ENCODE data around the gene GGT6. TPM values are rescaled to one million over a fixed set of nuclear protein-coding genes. Genes with fewer than 3 reads are reported as not detected.

The GGT6 gene
- total RNA-seq, 4 donors from 2014 or later = 64.6 to 187 (median 134) TPM

GRCh38 chr17:4525691-4526397 is 34.5 kb downstream of the GGT6 start:
- H3K4me3 ChIP-seq = no peak overlapping the region
- H3K27me3 ChIP-seq = no peaks in the 10 kb centered on the region
- 85% methylated on average over 11 of the region's 11 CpGs for WGBS
- H3K9me3 ChIP-seq = no peaks in the 10 kb centered on the region
- DNase-seq (ENCODE audit: low spot score in 2 of 2) = no peak
- TF ChIP-seq CTCF (IDR thresholded peaks at IDR 0.05) (no peak), EP300 (IDR thresholded peaks at IDR 0.05) (no peak), POLR2AphosphoS5 (IDR thresholded peaks at IDR 0.05) (no peak), POLR2A (IDR thresholded peaks at IDR 0.05) (no peak)
- no peak overlapping the region for H3K27ac ChIP-seq
- peaks cover 3% of the 10 kb centered on the region for H3K4me1 ChIP-seq
- H3K36me3 ChIP-seq = no peaks in the 10 kb centered on the region

- peaks cover 12% of the 10 kb centered on the region for H3K4me1 ChIP-seq
- H3K9me3 ChIP-seq = no peaks in the 10 kb centered on the region
- TF ChIP-seq POLR2A (IDR thresholded peaks at IDR 0.05) = no peak
- TF ChIP-seq CTCF (IDR thresholded peaks at IDR 0.05) = no peak
- no peak for TF ChIP-seq POLR2AphosphoS5 (IDR thresholded peaks at IDR 0.05)
- no peak for TF ChIP-seq EP300 (IDR thresholded peaks at IDR 0.05)
- H3K27me3 ChIP-seq = no peaks in the 10 kb centered on the region
- H3K27ac ChIP-seq = no peak overlapping the region
- H3K4me3 ChIP-seq = no peak overlapping the region
- no peak for DNase-seq (ENCODE audit: low spot score in 2 of 2)
- no peaks in the 10 kb centered on the region for H3K36me3 ChIP-seq
- 82% methylated on average over 8 of the region's 8 CpGs for WGBS
These were observed 36.4 kb downstream of the GGT6 start for GRCh38 chr17:4523946-4524345.

GRCh38 chr17:4522661-4523060 is 37.7 kb downstream of the GGT6 start:
- Histone ChIP-seq H3K4me3 (no peak overlapping the region), H3K4me1 (peaks cover 12% of the 10 kb centered on the region), H3K36me3 (no peaks in the 10 kb centered on the region), H3K27ac (peak overlapping the region; percentile 55), H3K27me3 (no peaks in the 10 kb centered on the region), H3K9me3 (no peaks in the 10 kb centered on the region)
- DNase-seq (ENCODE audit: low spot score in 2 of 2) = no peak
- TF ChIP-seq EP300 (IDR thresholded peaks at IDR 0.05) (no peak), POLR2A (IDR thresholded peaks at IDR 0.05) (no peak), CTCF (IDR thresholded peaks at IDR 0.05) (no peak), POLR2AphosphoS5 (IDR thresholded peaks at IDR 0.05) (no peak)
- 85% methylated on average over 6 of the region's 6 CpGs for WGBS

- H3K36me3 ChIP-seq = no peaks in the 10 kb centered on the region
- no peak overlapping the region for H3K4me3 ChIP-seq
- peak overlapping the region; percentile 77 for H3K27ac ChIP-seq
- peaks cover 12% of the 10 kb centered on the region for H3K4me1 ChIP-seq
- TF ChIP-seq CTCF (IDR thresholded peaks at IDR 0.05) = no peak
- TF ChIP-seq POLR2AphosphoS5 (IDR thresholded peaks at IDR 0.05) = no peak
- no peak for TF ChIP-seq EP300 (IDR thresholded peaks at IDR 0.05)
- no peak for TF ChIP-seq POLR2A (IDR thresholded peaks at IDR 0.05)
- no peak for DNase-seq (ENCODE audit: low spot score in 2 of 2)
- no peaks in the 10 kb centered on the region for H3K27me3 ChIP-seq
- H3K9me3 ChIP-seq = no peaks in the 10 kb centered on the region
- 70% methylated on average over 8 of the region's 8 CpGs for WGBS
These were observed 39.3 kb downstream of the GGT6 start for GRCh38 chr17:4520894-4521600.
